HG03159 (cell line): ENCODE measurements around the gene ELL.

Experiments
- ATAC-seq: cut with Tn5 transposase; IDR thresholded peaks from one replicate; pipeline ENCODE4 v1.9.1; 2021; ENCODE audit warnings: mild to moderate bottlenecking, moderate library complexity; ENCODE audit not compliant: unreplicated experiment

Gene ELL

GRCh38 chr19:18490728-18491127 lies 31.1 kb downstream of the ELL start:
- ATAC-seq = no peak

GRCh38 chr19:18489627-18490184 lies 32.2 kb downstream of the ELL start:
- ATAC-seq = no peak

- ATAC-seq = no peak
Observed at GRCh38 chr19:18488838-18489626, 32.8 kb downstream of the ELL start.

GRCh38 chr19:18488403-18488723 lies 33.5 kb downstream of the ELL start:
- ATAC-seq = no peak

GRCh38 chr19:18487576-18488402 lies 34.1 kb downstream of the ELL start:
- ATAC-seq = no peak

- ATAC-seq = no peak
Observed at GRCh38 chr19:18486746-18487145, 35.1 kb downstream of the ELL start.

- no peak for ATAC-seq
Observed at GRCh38 chr19:18484992-18485391, 36.9 kb downstream of the ELL start.

GRCh38 chr19:18483119-18483890 lies 38.6 kb downstream of the ELL start:
- ATAC-seq = no peak

- no peak for ATAC-seq
Observed at GRCh38 chr19:18481505-18482222, 40.2 kb downstream of the ELL start.

GRCh38 chr19:18480006-18480691 lies 41.7 kb downstream of the ELL start:
- ATAC-seq = no peak

GRCh38 chr19:18478545-18479311 lies 43.1 kb downstream of the ELL start:
- ATAC-seq = peak; percentile 55

GRCh38 chr19:18477974-18478373 lies 43.9 kb downstream of the ELL start:
- ATAC-seq = no peak

GRCh38 chr19:18477042-18477779 lies 44.7 kb downstream of the ELL start:
- no peak for ATAC-seq

- ATAC-seq = no peak
Observed at GRCh38 chr19:18476507-18477041, 45.3 kb downstream of the ELL start.

GRCh38 chr19:18475762-18476331 lies 46.0 kb downstream of the ELL start:
- no peak for ATAC-seq

- ATAC-seq = no peak
Observed at GRCh38 chr19:18475004-18475453, 46.8 kb downstream of the ELL start.

- no peak for ATAC-seq
Observed at GRCh38 chr19:18474366-18474887, 47.4 kb downstream of the ELL start.

- ATAC-seq = no peak
Observed at GRCh38 chr19:18473706-18474087, 48.2 kb downstream of the ELL start.
